IPS-20b (cell line): Measurements from ENCODE around the gene ARHGAP25.
"Not testable (repeated sequence)": the region's sequence is repeated elsewhere in the genome, so short reads cannot be mapped to it uniquely, and the experiment has no call there.

Experiments used
- H3K27ac ChIP-seq: one replicate; pipeline ENCODE4 v1.5.1; 2013; ENCODE audit warnings: low read length
- H3K27me3 ChIP-seq: 2 replicates; pipeline ENCODE4 v1.6.1; 2013; ENCODE audit warnings: mild to moderate bottlenecking, low read length, inconsistent platforms; ENCODE audit not compliant: insufficient read depth
- H3K36me3 ChIP-seq: 2 replicates; pipeline ENCODE4 v1.6.1; 2013; ENCODE audit warnings: low read depth, mild to moderate bottlenecking, inconsistent platforms, low read length, moderate library complexity; ENCODE audit not compliant: insufficient read depth
- H3K4me1 ChIP-seq: 2 replicates; pipeline ENCODE4 v1.6.1; 2013; ENCODE audit warnings: mild to moderate bottlenecking, control low read depth, inconsistent platforms, low read length, moderate library complexity; ENCODE audit not compliant: insufficient read depth
- H3K4me3 ChIP-seq: 2 replicates; pipeline ENCODE4 v1.5.1; 2013; ENCODE audit warnings: mild to moderate bottlenecking, low read length, inconsistent platforms
- H3K9ac ChIP-seq: 2 replicates; pipeline ENCODE4 v1.6.1; 2013; ENCODE audit warnings: low read depth, mild to moderate bottlenecking, inconsistent platforms, low read length, moderate library complexity
- H3K9me3 ChIP-seq: 2 replicates; pipeline ENCODE4 v1.6.1; 2013; ENCODE audit warnings: mild to moderate bottlenecking, low read depth, low read length, inconsistent platforms; ENCODE audit not compliant: insufficient read depth

Gene ARHGAP25

DNA sequence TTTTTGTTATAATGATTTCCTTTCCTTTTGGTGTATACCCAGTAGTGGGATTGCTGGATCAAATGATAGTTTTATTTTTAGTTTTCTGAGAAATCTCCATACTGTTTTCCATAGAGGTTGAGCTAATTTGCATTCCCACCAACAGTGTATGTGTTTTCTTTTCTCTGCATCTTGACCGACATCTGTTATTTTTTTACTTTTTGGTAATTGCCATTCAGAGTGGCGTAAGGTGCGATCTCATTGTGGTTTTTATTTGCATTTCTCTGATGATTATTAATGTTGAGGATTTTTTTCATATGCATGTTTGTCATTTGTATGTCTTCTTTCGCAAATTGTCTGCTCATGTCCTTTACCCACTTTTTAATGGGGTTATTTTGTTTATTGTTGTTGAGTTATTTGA, 58.1 kb downstream of the ARHGAP25 start:
- H3K9ac ChIP-seq, result no peak overlapping the region
- H3K36me3 ChIP-seq, result no peaks in the 10 kb centered on the region

DNA sequence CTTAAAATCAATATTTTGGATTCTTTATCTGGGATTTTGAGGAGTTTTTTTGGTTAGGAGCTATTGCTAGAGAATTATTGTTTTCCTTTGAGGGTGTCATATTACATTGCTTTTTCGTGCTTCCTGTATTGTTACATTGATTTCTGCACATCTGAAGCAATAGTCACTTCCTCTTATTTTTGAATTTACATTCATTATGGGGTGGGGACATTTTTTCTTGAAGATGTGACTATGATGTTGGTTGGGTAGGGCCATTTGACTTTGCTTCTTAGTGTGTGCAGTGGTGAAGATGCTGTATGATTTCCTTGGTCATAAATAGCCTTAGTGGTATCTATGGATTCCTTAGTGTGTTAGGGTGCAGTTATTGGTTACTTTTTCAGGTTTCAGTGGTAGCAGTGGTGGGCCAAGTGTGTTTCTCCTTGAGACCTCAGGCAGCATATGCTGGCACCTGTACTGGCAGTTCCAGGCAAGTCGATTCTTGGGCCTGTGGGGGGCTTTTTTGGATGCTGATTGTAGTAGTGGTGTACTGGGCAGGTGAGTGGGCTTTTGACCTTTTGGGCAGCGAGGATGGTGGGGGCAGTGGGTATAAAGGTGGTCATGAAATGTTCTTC, 61.8 kb downstream of the ARHGAP25 start:
- Histone ChIP-seq H3K9me3 (no peaks in the 10 kb centered on the region), H3K36me3 (no peaks in the 10 kb centered on the region), H3K9ac (no peak overlapping the region), H3K27me3 (no peaks in the 10 kb centered on the region), H3K4me3 (no peak overlapping the region), H3K27ac (no peak overlapping the region), H3K4me1 (no peaks in the 10 kb centered on the region)

More for the DNA sequence above, 58.1 kb downstream of the ARHGAP25 start:
- H3K4me1 ChIP-seq, result no peaks in the 10 kb centered on the region
- no peaks in the 10 kb centered on the region for H3K9me3 ChIP-seq
- no peak overlapping the region for H3K27ac ChIP-seq
- H3K27me3 ChIP-seq, result no peaks in the 10 kb centered on the region
- H3K4me3 ChIP-seq, result no peak overlapping the region

DNA sequence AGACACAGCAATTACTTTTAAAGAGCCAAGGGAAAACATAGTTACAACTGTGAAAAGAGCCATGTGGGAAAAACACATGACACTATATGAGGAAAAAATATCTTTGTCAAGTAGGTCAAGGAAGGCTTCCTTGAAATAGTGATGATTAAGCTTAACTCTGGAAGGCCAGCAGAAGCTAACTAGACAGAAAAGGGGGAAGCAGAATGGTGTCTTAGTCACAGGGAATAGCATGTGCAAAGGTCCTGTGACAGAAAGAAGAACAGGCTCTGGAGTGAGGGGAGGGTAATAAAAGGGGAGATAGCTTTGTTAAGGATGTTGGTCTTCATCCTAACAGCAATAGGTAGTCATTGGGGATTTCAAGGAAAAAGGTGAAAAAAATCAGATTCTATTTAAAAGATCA, 64.0 kb downstream of the ARHGAP25 start:
- Histone ChIP-seq H3K9ac (no peak overlapping the region), H3K36me3 (no peaks in the 10 kb centered on the region)

DNA sequence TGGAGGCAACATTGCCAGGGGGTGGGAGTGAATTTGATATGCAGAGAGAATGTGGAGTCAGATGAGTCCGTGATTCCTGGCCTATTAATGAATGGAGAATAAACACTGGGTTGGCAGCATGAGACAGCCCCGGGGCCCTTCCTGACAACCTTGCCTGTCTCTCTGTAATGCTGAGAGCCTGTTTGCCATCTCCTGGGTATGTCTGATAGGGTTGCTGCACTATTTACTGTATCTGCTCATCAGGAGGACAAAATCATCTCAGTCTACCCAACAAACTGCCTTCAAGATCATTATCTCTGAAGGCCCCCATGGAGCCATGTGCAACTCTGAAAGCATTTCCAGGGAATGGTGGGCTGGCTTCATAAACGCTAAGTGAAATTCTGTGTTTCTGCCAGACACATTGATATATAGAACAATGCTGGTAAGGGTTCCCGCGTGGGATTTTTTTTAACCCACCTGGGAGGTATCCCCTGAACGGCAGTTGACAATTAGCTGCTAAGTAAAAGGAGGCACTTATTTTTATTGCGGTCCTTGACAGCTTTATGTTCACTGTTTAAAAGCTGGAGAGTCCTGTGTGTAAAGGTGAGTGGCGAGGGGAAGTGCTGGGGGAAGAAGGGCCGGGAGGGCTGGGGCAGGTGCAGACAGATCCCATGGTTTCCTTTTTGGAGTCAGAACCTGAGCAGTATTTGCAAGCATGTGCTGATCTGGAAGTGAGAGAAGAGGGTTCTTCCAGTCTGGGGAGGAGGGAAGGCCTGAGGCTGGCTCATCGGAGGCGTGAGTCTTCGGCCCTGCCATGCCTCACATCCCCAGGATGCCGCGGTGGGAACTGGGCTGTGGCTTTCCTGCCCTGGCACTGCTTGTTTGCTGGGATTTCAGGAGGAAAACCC, 64.8 kb downstream of the ARHGAP25 start:
- Histone ChIP-seq H3K27me3 (no peaks in the 10 kb centered on the region), H3K27ac (no peak overlapping the region), H3K9me3 (no peaks in the 10 kb centered on the region), H3K4me3 (no peak overlapping the region), H3K4me1 (no peaks in the 10 kb centered on the region), H3K9ac (no peak overlapping the region), H3K36me3 (no peaks in the 10 kb centered on the region)

More for the DNA sequence above, 64.0 kb downstream of the ARHGAP25 start:
- Histone ChIP-seq H3K27ac (no peak overlapping the region), H3K27me3 (no peaks in the 10 kb centered on the region), H3K4me1 (no peaks in the 10 kb centered on the region), H3K9me3 (no peaks in the 10 kb centered on the region), H3K4me3 (no peak overlapping the region)

DNA sequence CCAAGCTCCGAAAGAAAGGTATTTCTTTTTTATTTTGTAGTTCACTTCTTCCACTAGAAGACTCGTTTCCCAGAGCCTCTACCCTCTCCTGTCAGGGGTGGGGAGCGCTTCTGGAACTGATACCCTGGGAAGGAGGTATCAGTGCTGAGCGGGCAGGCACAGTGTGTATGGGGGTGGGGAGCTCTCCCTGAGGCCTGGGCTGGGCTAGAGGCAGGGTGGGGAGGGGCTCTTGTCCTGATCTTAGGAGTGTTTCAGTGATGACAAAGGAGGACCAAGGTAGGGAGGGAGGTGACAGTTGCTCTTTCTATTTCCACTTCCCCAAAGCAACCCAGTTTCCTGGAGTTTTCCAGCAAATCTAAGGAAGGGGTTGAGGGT, 65.4 kb downstream of the ARHGAP25 start:
- Histone ChIP-seq H3K27me3 (no peaks in the 10 kb centered on the region), H3K27ac (no peak overlapping the region), H3K9ac (no peak overlapping the region), H3K4me1 (no peaks in the 10 kb centered on the region), H3K9me3 (no peaks in the 10 kb centered on the region), H3K4me3 (no peak overlapping the region), H3K36me3 (no peaks in the 10 kb centered on the region)

DNA sequence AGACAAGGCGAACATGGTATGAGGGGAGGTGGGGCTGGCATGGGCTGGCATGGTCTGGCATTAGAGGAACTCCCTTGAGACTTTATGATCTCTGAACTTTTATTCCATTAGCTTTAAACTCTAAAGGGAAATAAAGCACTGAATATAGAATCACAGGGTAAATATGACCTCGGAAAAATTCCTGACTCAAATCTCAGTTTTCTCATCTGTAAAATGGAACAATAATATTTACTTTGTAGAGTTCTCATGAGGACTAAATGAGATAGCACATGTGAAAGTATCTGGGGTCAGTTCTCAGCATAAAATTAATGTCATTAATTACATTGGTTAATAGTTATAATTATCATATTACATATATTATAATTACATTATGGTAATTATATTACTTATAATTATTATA, 65.9 kb downstream of the ARHGAP25 start:
- no peak overlapping the region for H3K27ac ChIP-seq
- H3K36me3 ChIP-seq, result no peaks in the 10 kb centered on the region

DNA sequence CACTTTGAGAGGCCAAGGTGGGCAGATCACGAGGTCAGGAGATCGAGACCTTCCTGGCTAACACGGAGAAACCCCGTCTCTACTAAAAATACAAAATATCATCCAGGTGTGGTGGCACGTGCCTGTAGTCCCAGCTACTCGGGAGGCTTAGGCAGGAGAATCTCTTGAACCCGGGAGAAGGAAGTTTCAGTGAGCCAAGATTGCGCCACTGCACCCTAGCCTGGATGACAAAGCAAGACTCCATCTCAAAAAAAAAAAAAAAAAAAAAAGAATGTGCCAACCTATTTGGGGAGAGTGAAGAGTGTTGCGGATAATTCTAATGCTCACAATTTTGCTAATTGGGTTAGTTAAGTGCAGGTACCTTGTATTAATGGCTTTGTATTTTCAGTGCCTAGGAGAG, 67.5 kb downstream of the ARHGAP25 start:
- not testable (repeated sequence) for H3K36me3 ChIP-seq, H3K9me3 ChIP-seq, H3K9ac ChIP-seq, H3K27ac ChIP-seq, H3K4me3 ChIP-seq, H3K27me3 ChIP-seq, H3K4me1 ChIP-seq

More for the DNA sequence above, 65.9 kb downstream of the ARHGAP25 start:
- Histone ChIP-seq H3K27me3 (no peaks in the 10 kb centered on the region), H3K9me3 (no peaks in the 10 kb centered on the region), H3K4me1 (no peaks in the 10 kb centered on the region), H3K4me3 (no peak overlapping the region), H3K9ac (no peak overlapping the region)

DNA sequence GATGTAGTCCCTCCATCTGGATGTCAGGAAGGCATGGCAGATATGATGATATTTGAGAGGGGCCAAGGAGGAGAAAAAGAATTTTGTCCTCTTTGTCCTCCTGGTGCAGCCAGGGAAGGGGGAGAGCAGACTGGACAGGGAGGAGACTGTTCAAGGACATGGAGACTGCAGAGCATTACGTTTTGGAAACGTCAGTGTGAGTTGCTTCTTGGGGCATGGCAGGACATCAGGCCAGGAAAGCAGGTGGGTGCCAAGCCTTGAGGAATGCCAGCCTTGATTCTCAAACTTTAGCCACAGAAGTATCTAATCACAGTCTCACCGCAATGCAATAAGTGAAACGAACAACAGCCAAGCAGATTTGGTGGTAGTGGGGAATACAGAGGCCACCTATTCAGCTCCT, 70.4 kb downstream of the ARHGAP25 start:
- no peak overlapping the region for H3K4me3 ChIP-seq
- no peaks in the 10 kb centered on the region for H3K27me3 ChIP-seq
- no peaks in the 10 kb centered on the region for H3K36me3 ChIP-seq
- no peak overlapping the region for H3K27ac ChIP-seq
- no peaks in the 10 kb centered on the region for H3K9me3 ChIP-seq
- no peak overlapping the region for H3K9ac ChIP-seq
- no peaks in the 10 kb centered on the region for H3K4me1 ChIP-seq

DNA sequence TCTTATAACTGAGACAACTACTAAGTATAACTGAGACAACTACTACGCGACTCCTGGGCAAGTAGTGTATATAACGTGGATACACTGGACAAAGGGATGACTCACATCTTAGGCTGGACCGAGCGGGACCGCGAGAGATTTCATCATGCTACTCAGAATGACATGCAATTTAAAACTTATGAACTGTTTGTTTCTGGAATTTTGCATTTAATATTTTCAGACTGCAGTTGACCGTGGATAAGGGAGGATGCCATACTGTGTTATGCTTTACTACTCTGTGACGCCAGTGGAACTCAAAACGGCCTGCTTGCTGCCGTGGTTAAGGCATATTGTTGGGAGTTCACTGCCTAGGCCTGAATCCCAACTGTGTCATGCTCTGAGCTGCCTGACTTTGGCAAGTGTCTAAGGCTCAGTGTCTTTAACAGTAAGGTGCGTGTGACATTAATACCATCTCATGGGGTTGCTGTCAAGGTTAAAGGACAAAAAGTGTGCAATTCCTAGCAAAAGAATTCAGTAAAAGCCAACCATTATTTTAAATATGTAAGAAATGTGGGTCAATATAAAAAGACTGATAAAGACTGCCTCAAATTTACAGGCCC, 72.0 kb downstream of the ARHGAP25 start:
- Histone ChIP-seq H3K27ac (no peak overlapping the region), H3K9me3 (no peaks in the 10 kb centered on the region), H3K36me3 (no peaks in the 10 kb centered on the region), H3K27me3 (no peaks in the 10 kb centered on the region), H3K4me3 (no peak overlapping the region), H3K9ac (no peak overlapping the region), H3K4me1 (no peaks in the 10 kb centered on the region)

DNA sequence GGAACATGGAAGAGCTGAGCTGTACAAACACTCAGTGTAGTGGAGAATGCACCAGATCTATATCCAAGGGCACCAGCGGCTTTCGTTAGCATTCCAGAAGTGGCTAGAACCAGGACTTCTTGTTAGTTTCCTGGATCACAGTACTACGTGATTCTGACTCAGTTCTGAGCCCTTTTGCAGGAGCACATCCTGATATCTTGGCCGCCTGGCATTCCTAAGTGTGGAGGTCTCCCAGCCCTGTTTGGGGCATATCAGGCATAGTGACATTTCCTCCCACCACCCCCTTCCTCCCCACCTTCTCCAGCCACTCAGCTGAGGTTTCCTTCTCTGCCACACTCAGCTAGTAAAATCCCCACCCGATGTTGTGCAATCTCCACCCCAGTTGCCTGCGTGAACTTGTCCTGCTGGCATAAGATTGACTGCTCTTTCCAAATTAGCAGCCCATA, 73.2 kb downstream of the ARHGAP25 start:
- H3K9ac ChIP-seq, result no peak overlapping the region
- no peak overlapping the region for H3K4me3 ChIP-seq
- no peaks in the 10 kb centered on the region for H3K27me3 ChIP-seq
- H3K36me3 ChIP-seq, result no peaks in the 10 kb centered on the region
- H3K9me3 ChIP-seq, result no peaks in the 10 kb centered on the region
- no peaks in the 10 kb centered on the region for H3K4me1 ChIP-seq
- H3K27ac ChIP-seq, result no peak overlapping the region

DNA sequence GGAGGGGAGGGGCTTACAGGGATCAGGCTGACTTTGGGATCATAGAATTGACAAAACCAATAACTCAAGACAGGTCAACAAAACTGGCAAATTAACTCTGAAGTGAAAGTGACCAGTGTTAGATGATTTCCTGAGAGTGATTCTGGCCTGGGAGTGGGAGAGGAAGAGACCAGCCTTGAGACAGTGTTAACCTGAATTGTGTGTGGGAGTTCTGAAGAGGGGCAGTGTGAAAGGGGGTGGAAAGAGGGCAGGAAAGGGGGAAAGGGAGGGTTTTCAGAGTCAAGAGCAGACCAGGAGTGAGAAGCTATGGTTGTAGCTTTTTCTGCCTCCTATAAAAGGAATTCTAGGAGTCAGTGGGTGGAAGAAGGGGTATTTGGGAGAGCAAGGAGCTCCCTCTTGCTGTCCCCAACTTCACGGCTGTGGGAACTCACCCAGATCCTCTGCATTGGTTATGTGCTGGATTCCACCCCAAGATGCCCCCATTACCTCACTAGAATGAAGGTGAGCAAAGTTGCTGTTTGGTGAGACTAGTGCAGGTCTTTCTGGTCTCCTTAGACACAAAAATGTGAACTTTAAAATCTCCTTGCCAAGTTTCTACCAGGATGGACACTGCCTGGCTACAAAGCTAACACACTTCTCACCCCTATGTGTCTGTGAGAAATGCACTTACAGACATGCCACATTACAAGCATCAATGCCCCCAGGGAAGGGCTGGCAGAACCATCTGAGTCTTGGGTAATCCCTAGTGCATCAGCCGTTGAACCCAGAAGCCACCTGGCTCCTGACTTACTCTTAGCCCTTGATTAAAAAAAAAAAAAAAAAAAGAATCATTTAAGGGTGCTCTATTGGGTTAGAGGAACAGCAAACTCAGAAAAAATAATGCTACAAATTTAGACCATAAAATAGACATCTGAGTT, 75.0 kb downstream of the ARHGAP25 start:
- no peaks in the 10 kb centered on the region for H3K27me3 ChIP-seq
- no peaks in the 10 kb centered on the region for H3K36me3 ChIP-seq
- H3K4me1 ChIP-seq, result no peaks in the 10 kb centered on the region
- H3K4me3 ChIP-seq, result no peak overlapping the region
- H3K27ac ChIP-seq, result no peak overlapping the region
- H3K9me3 ChIP-seq, result no peaks in the 10 kb centered on the region
- H3K9ac ChIP-seq, result no peak overlapping the region
